ENCODE results near the gene CCDC17.
"Not testable (repeated sequence)": the region's sequence is repeated elsewhere in the genome, so short reads cannot be mapped to it uniquely, and the experiment has no call there.

Gene CCDC17

DNA sequence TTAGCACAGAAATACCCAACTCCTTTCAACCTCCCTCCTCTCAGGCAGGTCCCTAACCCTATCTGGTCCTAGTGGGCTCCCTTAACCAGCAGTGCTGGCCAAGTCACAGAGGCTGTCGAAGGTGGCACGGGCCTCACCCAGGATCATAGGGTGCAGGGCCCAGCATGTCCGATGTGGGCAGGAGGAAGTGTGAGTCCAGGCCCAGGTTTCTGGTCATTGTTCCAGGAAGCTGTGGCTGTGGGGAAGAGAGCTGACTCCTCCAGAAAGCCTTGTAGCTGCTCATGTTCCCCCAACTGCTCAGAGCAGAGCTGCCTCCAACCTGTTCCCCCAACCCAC, 2.4 kb downstream of the CCDC17 start:
- DNase-seq, result no peak

DNA sequence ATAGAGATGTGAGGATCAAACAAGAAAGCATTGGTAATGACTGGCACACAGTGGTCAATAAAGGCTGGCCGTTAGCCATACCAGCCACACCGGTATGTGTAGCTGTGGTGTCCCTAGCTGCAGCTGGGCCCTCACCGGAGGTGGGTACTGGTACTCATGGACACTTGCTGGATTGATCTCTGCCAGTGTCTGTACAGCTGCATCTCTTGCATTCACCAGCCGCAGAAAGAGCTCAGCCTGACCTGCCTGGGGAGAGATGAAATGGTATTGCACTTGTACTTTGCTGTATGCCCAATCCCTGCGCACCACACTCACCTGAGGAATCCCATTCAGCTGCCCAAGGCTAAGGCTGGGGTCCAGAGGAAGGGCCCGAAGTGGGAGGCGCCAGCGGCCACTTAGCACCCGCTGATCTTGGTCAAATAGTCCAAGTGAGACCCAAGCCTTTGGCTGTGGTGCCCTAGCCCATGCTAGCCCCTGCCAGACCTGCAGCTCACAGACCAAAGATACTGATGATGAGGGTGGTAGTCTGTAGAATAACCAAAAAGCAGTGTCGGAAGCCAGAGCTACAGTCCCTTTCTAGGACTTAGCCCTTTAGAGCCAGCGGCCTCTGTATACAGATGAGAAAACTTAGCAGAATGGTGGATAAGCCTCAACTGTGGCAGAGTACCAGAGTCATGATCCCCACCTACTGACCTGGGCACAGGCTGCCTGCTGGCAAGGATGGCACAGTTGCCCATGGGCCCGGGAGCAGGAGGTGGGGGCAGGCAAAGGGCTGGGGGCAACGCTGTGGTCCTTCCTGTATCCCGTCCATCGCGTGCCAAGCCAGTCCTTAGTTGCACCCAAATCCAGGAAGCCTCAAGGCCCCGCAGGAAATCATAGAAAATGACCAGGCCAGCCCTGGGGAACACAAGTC, 3.0 kb downstream of the CCDC17 start:
- DNase-seq, result no peak

- no peak for DNase-seq
Measured at GRCh38 chr1:45619149-45619921, 4.5 kb downstream of the CCDC17 start.

- DNase-seq, result no peak
Measured at GRCh38 chr1:45617618-45618017, 6.2 kb downstream of the CCDC17 start.

GRCh38 chr1:45615885-45616284, 8.0 kb downstream of the CCDC17 start:
- no peak for DNase-seq

DNA sequence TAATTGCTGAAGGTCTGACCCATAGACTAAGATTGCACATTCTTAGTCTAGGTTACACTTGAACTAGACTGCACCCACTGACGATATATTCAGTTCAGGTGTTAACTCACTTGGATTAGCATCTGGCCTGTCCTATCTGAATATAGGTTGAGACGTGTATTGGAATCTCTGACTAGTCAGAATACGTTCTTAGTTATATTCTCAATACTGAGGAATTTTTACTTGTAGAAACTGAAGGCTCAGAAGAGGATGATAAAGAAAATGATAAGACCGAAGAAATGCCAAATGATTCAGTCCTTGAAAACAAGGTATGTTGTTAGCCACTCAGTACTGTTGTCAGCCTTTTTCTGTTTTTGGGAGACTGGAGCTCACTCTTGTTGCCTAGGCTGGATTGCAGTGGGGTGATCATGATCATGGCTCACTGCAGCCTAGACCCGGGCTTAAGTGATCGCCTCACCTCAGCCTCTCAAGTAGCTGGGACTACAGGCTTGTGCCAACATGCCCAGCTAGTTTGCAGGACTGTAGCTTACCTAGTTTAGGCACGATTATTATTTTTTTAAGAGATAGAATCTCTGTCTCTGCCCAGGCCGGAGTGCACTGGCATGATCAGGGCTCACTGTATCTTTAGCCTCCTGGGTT, 10.8 kb downstream of the CCDC17 start:
- no peak for DNase-seq

DNA sequence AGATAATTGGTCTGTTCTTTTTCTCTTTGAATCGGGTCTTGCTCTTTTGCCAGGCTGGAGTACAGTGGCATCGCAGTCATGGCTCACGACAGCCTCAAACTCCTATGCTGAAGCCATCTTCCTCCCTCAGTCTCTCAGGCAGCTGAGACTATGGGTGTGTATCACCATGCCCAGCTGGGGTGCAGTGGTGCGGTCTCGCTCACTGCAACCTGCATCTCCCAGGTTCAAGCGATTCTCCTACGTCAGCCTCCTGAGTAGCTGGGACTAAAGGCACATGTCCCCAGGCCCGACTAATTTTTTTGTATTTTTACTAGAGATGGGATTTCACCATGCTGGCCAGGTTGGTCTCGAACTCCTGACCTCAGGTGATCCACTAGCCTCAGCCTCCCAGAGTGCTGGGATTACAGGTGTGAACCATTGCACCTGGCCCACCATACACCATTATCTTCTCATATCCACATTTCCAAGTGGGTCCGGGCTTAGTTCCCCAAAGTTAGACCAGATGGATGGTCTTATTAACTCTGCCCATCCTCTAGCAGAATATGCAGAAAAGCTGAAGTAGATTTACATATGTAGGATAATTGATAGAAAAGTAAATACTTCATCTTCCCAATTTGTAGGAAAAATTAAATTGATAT, 13.1 kb downstream of the CCDC17 start:
- DNase-seq, result no peak

DNA sequence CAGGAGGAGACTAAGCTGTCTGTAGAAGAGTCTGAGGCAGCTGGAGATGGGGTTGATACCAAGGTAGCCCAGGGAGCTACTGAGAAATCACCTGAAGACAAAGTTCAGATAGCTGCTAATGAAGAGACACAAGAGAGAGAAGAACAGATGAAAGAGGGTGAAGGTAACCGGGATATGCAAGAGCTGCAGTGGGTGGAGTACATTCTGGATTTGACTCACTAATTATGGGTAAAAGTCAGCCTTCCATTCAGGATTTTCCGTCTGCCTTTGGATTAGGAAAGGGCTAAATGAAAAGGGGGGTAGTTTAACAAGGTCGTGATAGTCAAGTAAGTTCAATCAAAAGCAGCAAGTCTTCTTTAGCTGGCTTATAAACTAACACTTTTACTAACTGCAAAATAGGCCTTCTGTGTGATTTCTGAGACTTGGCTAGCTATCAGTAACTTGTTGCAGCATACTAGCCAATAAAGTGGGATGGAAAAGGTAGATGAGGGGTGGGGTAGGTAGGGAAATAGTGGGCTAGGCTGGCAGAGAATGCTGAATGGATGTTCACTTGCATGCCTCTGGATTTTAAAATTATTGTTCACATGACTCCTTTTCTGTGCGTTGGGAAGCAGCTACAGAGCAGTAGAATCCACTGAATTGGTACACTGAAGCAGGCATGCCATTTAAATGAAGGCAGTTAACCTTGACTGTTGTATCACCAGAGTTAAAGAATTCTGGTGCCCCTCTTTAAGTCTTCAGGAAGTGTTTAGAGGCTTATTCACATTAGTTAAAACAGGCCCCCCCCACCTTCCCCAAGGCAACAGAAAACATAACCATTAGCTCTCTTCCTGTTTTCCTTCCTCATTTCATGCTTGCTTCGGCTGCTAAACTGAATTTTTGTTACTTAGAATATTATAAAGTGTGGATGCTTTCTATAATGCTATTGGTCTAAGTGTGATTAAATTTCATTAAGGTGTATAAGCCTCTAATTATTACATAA, 15.4 kb downstream of the CCDC17 start:
- DNase-seq, result no peak

GRCh38 chr1:45607404-45608074, 16.3 kb downstream of the CCDC17 start:
- no peak for DNase-seq

- no peak for DNase-seq
Measured at GRCh38 chr1:45604239-45604638, 19.6 kb downstream of the CCDC17 start.

- not testable (repeated sequence) for DNase-seq
Measured at GRCh38 chr1:45596765-45597164, 27.1 kb downstream of the CCDC17 start.

DNA sequence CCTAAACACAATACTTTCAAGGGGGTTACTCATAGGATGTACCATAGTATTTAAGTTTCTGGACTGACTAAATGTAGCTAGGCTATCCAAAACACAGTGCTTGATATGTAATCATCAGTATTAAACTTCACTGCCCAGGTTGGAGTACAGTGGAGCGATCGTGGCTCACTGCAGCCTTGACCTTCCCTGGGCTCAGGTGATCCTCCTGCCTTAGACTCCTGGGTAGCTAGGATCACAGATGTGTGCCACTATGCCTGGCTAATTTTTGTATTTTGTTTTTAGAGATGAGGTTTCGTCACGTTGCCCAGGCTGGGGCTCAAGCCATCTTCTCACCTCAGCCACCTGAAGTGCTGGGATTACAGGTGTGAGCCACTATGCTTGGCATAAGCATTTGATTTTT, 29.4 kb downstream of the CCDC17 start:
- no peak for DNase-seq

DNA sequence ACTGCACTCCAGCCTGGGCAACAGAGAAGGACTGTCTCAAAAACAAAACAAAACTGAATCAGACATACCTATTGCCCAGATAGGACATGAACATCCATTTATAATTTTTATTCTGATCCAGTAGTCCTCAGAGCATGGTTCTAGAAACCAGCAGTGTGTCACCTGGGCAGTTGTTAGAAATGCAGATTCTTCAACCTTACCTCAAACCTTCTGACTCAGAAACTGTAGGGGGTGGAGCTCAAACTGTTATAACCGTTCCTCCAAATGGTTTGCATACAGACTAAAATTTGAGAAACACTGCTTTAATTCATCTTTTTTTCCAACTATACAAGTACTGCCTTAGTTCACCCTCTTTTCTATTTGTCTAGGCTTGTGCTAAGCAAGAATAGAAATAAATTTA, 34.0 kb downstream of the CCDC17 start:
- no peak for DNase-seq

- DNase-seq, result no peak
Measured at GRCh38 chr1:45586769-45587168, 37.1 kb downstream of the CCDC17 start.

- DNase-seq, result no peak
Measured at GRCh38 chr1:45585496-45586075, 38.3 kb downstream of the CCDC17 start.

DNA sequence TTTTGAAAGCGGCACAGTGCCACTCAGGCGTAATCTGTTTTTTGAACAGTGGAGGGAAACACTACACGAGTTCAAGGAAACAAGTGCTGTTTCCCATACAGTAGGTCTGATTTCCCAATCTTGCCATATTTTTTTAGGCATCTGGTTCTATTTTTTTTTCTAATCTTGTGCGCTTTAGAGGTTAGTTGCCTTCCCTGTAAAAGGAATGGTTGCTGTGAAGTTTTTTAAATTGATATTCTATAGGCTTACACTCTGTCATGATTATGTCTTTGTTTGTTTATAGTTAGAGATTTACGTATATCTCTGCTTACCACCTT, 38.8 kb downstream of the CCDC17 start:
- no peak for DNase-seq

- DNase-seq, result peak; percentile 79
Measured at GRCh38 chr1:45584351-45585109, 39.3 kb downstream of the CCDC17 start.

DNA sequence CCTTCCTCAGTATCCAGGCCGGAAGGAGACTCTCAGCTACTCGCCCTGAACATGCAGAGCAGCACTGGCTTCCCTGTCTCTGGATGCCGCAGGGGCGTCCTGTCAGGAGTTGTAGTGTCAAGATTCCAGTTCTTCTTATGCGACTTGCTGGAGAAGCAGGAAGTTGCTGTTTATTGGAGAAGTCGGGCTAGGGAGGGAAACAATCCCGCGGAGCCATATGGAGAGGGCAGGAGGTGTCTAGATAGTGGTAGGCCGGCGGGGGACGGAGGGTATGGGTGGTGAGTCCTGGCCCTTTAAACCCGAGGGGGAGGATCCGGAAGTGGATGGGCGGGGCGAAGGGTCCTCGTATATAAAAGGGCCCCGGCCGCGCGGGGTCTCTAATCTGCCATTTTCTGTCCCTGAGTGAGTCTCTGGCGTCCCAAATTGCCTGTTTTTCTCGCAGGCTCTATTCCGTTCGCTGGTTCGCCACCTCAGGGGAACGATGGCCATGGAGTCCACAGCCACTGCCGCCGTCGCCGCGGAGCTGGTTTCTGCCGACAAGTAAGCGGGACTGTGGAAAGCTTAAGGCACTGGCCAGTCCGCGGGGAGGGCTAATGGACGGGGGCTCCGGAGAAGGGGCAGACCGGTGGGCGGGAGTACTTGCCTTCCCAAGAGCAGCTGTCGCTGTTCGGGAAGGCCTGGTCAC, 40.0 kb downstream of the CCDC17 start, which contains the start of gene NASP:
TSS of gene NASP (plus strand) at position 376 of the 685 bp plus-strand sequence. CDS start at position 482, 106 bp downstream.
- DNase-seq, result peak; percentile 95

GRCh38 chr1:45583264-45583665, 40.6 kb downstream of the CCDC17 start:
- peak; percentile 90 for DNase-seq

Measured in activated T-cell treated with anti-CD3 and anti-CD28 coated beads for 4 hours (primary cell).